Liver (tissue), 9 donors: ENCODE results near the gene DDR2. TPM values are rescaled to one million over a fixed set of nuclear protein-coding genes. Genes with fewer than 3 reads are reported as not detected.
"Not testable (repeated sequence)": the region's sequence is repeated elsewhere in the genome, so short reads cannot be mapped to it uniquely, and the experiment has no call there.

Experiments used
- DNase-seq: peaks from one replicate; pipeline ENCODE4 v3.0.0-alpha.2; 2017; ENCODE audit warnings: low spot score
- H3K27ac ChIP-seq, 2 donors: one replicate each; pipeline ENCODE4 v1.7.0; 2013; ENCODE audit warnings: inconsistent platforms in 2 of 2, low read length in 2 of 2, control low read depth in 1 of 2, low read depth in 1 of 2, mild to moderate bottlenecking in 1 of 2
- H3K27me3 ChIP-seq, 4 donors: one replicate each; pipeline versions ENCODE4 v1.6.1 to v1.7.0; 2013; ENCODE audit warnings: low read length in 3 of 4, inconsistent platforms in 1 of 4, mild to moderate bottlenecking in 1 of 4, moderate library complexity in 1 of 4; ENCODE audit not compliant: control insufficient read depth in 4 of 4, insufficient read depth in 4 of 4
- H3K36me3 ChIP-seq, 4 donors: one replicate each; pipeline versions ENCODE4 v1.6.1 to v1.7.0; 2013; ENCODE audit warnings: low read length in 3 of 4, mild to moderate bottlenecking in 3 of 4, low read depth in 1 of 4, moderate library complexity in 1 of 4; ENCODE audit not compliant: control insufficient read depth in 4 of 4, insufficient read depth in 3 of 4
- H3K4me1 ChIP-seq, 4 donors: one replicate each; pipeline versions ENCODE4 v1.6.1 to v1.7.0; 2013; ENCODE audit warnings: low read length in 3 of 4, mild to moderate bottlenecking in 3 of 4, moderate library complexity in 1 of 4; ENCODE audit not compliant: control insufficient read depth in 4 of 4, insufficient read depth in 4 of 4
- H3K4me3 ChIP-seq, 3 donors: one replicate each; pipeline versions ENCODE4 v1.6.1 to v1.7.0; 2013; ENCODE audit warnings: low read length in 3 of 3, control low read depth in 1 of 3, low read depth in 1 of 3, mild to moderate bottlenecking in 1 of 3
- H3K9ac ChIP-seq, 2 donors: one replicate each; pipeline ENCODE4 v1.7.0; 2013; ENCODE audit warnings: low read length in 2 of 2, mild to moderate bottlenecking in 2 of 2, moderate library complexity in 2 of 2, control low read depth in 1 of 2, low read depth in 1 of 2
- H3K9me3 ChIP-seq, 4 donors: one replicate each; pipeline versions ENCODE4 v1.6.1 to v1.7.0; 2013; ENCODE audit warnings: low read length in 3 of 4; ENCODE audit not compliant: control insufficient read depth in 4 of 4
- EGR1 ChIP-seq, 2 donors: IDR thresholded peaks; 2 replicates each; pipeline ENCODE4 v1.6.1; 2016 to 2018; ENCODE audit warnings: antibody characterized with exemption in 2 of 2, low read depth in 2 of 2
- FOXA2 ChIP-seq: IDR thresholded peaks from 2 replicates; pipeline ENCODE4 v1.6.1; 2016; ENCODE audit warnings: antibody characterized with exemption
- HNF4A ChIP-seq, 2 donors: conservative IDR thresholded peaks; 2 replicates each; pipeline ENCODE4 v1.6.1; 2016; ENCODE audit warnings: antibody characterized with exemption in 2 of 2, mild to moderate bottlenecking in 2 of 2
- HNF4G ChIP-seq: IDR thresholded peaks from 2 replicates; pipeline ENCODE4 v1.6.1; 2016; ENCODE audit warnings: antibody characterized with exemption
- JUND ChIP-seq, 2 donors: IDR thresholded peaks; 2 replicates each; pipeline ENCODE4 v1.6.1; 2016; ENCODE audit warnings: antibody characterized with exemption in 2 of 2
- MAX ChIP-seq: IDR thresholded peaks from 2 replicates; pipeline ENCODE4 v1.6.1; 2016; ENCODE audit warnings: antibody characterized with exemption
- RAD21 ChIP-seq, 2 donors: IDR thresholded peaks; 2 replicates each; pipeline ENCODE4 v1.6.1; 2016; ENCODE audit warnings: antibody characterized with exemption in 2 of 2, mild to moderate bottlenecking in 2 of 2
- RXRA ChIP-seq, 2 donors: IDR thresholded peaks; 2 replicates each; pipeline ENCODE4 v1.6.1; 2017 to 2018; ENCODE audit warnings: antibody characterized with exemption in 2 of 2, mild to moderate bottlenecking in 1 of 2
- SP1 ChIP-seq: IDR thresholded peaks from 2 replicates; pipeline ENCODE4 v1.6.1; 2018; ENCODE audit warnings: antibody characterized with exemption, mild to moderate bottlenecking
- TAF1 ChIP-seq: conservative IDR thresholded peaks from 2 replicates; pipeline ENCODE4 v1.6.1; 2016; ENCODE audit warnings: antibody characterized with exemption, mild to moderate bottlenecking
- YY1 ChIP-seq: IDR thresholded peaks from 2 replicates; pipeline ENCODE4 v1.6.1; 2016; ENCODE audit warnings: antibody characterized with exemption, mild to moderate bottlenecking
- ZBTB33 ChIP-seq: IDR thresholded peaks from 2 replicates; pipeline ENCODE4 v1.6.1; 2016; ENCODE audit warnings: antibody characterized with exemption
- WGBS: extraction: QIAGEN DNeasy Blood & Tissue Kit; methylation state at CpG from one replicate; pipeline ENCODE4 v1.1.7; 2013; 5-methylcytosine and 5-hydroxymethylcytosine counted together
- polyA plus RNA-seq, 2 donors: library from polyadenylated mRNA; stranded (reverse) in 1 of 2; unstranded in 1 of 2; fragments of 200-250 nt in 1 of 2; fragments of >200 nt in 1 of 2; fragmentation: Nextera tagmentation in 1 of 2; extraction: Ambion mirVana in 1 of 2; gene quantifications; one replicate each; pipeline versions ENCODE4 v1.2.1 to v1.2.3, GENCODE V29; 2013 to 2015
- total RNA-seq, 2 donors: library from RNA; depleted of rRNA; stranded (reverse); fragments of >200 nt; gene quantifications; one replicate each; pipeline ENCODE4 v1.2.3, GENCODE V29; 2014
- TF ChIP-seq, protein P1 (sequence below): fragments of 150-350 bp; IDR thresholded peaks from 2 replicates; pipeline ENCODE4 v1.5.1; 2017; ENCODE audit warnings: improper control_type of control experiment, low read depth, low read length; ENCODE audit not compliant: missing input control
- TF ChIP-seq, protein P2 (sequence below): IDR thresholded peaks from 2 replicates; pipeline ENCODE4 v1.6.1; 2016; ENCODE audit warnings: antibody characterized with exemption, mild to moderate bottlenecking
- donor health status: healthy.
- donor health status: healthy.
- donor health status: healthy.
- donor health status: healthy.
- donor health status: healthy.

Gene DDR2
- total and polyA plus RNA-seq, 4 donors = 1.2 to 6.4 (median 2.1) TPM

DNA sequence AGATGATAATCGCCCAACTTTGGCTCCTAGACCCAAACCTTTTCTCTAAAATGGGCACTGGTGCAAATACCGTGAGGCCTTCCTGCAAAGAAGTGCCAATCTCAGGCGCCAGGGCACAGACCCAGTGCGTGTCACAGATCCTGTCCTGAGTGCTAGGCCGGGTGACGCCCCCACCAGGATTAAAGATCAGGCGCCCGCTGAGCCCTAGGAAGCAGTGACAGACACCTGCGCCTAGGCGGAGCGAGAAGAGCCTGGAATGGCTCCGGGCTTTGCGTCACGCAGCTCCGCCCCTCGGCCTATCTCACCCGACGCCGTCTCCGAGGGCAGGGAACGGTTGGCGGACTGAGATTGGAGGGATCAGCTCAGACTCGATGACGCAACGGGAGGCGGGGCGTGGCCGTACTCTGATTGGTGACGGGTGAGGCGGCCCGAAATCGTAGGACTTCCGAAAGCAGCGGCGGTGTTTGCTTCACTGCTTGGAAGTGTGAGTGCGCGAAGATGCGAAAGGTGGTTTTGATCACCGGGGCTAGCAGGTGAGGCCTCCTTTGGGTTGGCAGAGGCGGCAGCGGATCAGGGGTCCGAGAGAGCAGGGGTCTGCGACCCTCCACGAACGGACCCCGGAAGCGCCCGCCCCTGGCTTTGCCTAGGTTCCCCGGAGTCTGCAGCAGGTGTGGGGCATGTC is 158.2 kb downstream of the DDR2 start, which contains the start of gene HSD17B7:
Gene HSD17B7, plus strand, starts transcription at position 400 of the 682 bp plus-strand sequence. Its CDS starts 99 bp downstream, at position 499.
- not testable (repeated sequence) for H3K36me3 ChIP-seq, H3K4me1 ChIP-seq, H3K9me3 ChIP-seq, H3K27me3 ChIP-seq
- peak within 1 kb of the TSS; percentile 54 to 56 (median 54) for H3K4me3 ChIP-seq
- peak; percentile 74 for DNase-seq
- H3K9ac ChIP-seq = peak within 1 kb of the TSS; percentile 60 to 74
- WGBS = under 1% methylated on average over 33 of the region's 49 CpGs
- TF ChIP-seq ZBTB33 = peak; percentile 39
- peak; percentile 29 to 38 for TF ChIP-seq RAD21 (IDR thresholded peaks at IDR 0.05)
- peak; percentile 7 for TF ChIP-seq HNF4G
- TF ChIP-seq, protein P1, sequence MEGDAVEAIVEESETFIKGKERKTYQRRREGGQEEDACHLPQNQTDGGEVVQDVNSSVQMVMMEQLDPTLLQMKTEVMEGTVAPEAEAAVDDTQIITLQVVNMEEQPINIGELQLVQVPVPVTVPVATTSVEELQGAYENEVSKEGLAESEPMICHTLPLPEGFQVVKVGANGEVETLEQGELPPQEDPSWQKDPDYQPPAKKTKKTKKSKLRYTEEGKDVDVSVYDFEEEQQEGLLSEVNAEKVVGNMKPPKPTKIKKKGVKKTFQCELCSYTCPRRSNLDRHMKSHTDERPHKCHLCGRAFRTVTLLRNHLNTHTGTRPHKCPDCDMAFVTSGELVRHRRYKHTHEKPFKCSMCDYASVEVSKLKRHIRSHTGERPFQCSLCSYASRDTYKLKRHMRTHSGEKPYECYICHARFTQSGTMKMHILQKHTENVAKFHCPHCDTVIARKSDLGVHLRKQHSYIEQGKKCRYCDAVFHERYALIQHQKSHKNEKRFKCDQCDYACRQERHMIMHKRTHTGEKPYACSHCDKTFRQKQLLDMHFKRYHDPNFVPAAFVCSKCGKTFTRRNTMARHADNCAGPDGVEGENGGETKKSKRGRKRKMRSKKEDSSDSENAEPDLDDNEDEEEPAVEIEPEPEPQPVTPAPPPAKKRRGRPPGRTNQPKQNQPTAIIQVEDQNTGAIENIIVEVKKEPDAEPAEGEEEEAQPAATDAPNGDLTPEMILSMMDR = peak; percentile 12
- peak; percentile 19 to 56 for TF ChIP-seq JUND (IDR thresholded peaks at IDR 0.05)
- peak; percentile 33 for TF ChIP-seq TAF1
- peak; percentile 71 for TF ChIP-seq SP1
- TF ChIP-seq MAX = peak; percentile 47
- peak; percentile 13 for TF ChIP-seq FOXA2
- TF ChIP-seq HNF4A (conservative IDR thresholded peaks at IDR 0.05) = peak; percentile 48 to 56
- peak in 1 of 2 donors; percentile 68 for TF ChIP-seq EGR1 (IDR thresholded peaks at IDR 0.05; ENCODE audit: low read depth in 2 of 2)
- TF ChIP-seq, protein P2, sequence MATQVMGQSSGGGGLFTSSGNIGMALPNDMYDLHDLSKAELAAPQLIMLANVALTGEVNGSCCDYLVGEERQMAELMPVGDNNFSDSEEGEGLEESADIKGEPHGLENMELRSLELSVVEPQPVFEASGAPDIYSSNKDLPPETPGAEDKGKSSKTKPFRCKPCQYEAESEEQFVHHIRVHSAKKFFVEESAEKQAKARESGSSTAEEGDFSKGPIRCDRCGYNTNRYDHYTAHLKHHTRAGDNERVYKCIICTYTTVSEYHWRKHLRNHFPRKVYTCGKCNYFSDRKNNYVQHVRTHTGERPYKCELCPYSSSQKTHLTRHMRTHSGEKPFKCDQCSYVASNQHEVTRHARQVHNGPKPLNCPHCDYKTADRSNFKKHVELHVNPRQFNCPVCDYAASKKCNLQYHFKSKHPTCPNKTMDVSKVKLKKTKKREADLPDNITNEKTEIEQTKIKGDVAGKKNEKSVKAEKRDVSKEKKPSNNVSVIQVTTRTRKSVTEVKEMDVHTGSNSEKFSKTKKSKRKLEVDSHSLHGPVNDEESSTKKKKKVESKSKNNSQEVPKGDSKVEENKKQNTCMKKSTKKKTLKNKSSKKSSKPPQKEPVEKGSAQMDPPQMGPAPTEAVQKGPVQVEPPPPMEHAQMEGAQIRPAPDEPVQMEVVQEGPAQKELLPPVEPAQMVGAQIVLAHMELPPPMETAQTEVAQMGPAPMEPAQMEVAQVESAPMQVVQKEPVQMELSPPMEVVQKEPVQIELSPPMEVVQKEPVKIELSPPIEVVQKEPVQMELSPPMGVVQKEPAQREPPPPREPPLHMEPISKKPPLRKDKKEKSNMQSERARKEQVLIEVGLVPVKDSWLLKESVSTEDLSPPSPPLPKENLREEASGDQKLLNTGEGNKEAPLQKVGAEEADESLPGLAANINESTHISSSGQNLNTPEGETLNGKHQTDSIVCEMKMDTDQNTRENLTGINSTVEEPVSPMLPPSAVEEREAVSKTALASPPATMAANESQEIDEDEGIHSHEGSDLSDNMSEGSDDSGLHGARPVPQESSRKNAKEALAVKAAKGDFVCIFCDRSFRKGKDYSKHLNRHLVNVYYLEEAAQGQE = peak; percentile 84
- TF ChIP-seq RXRA (IDR thresholded peaks at IDR 0.05) = peak; percentile 56 to 61
- TF ChIP-seq YY1 = peak; percentile 84
- peak within 1 kb of the TSS; percentile 86 to 95 for H3K27ac ChIP-seq

DNA sequence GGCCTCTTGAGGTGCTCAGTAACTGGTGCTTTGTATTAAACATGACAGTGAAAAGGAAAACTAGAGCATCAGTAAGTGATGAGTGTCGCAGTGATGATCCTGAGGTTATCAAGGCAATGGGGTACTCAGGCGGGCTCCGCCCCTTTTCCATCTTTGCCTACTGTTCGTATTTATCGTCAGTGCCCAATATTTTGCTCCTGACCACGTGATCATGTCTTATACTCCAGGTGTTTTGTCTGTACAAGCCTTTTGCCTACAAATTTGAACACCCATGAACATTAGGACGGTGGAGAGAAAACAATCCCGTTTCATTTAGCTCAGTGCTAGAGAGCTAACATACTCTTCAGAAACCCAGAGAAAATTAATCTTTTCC is 158.7 kb downstream of the DDR2 start:
- H3K36me3 ChIP-seq, H3K27me3 ChIP-seq, H3K4me1 ChIP-seq, DNase-seq, H3K9me3 ChIP-seq: not testable (repeated sequence)
- H3K9ac ChIP-seq = peak overlapping the region; percentile 60 to 74
- 1% methylated on average over 7 of the region's 8 CpGs for WGBS
- peak overlapping the region; percentile 65 to 92 for H3K27ac ChIP-seq
- H3K4me3 ChIP-seq = peak overlapping the region in 2 of 3 donors; percentile 54 to 56

DNA sequence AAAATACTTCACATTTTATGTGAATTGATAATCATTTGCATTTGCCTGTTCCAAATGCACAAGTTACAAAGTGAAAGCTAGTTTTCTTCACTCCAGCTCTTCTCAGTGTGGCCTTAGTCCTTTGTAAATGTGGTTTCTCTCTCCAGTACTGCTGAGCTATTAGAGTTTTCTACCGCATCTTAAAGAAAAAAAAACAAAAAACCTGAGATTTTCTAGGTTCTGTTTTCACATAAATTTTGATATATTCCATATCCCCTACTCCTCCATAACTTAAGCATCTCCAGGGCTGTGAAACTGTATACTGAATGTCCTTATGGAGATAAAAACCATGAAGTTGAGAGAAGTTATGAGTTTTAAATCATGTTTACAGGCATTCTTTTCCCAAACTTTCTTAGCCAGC is 162.0 kb downstream of the DDR2 start:
- 70% methylated on average over 1 of the region's 1 CpG for WGBS
- DNase-seq, H3K9me3 ChIP-seq, H3K27me3 ChIP-seq, H3K9ac ChIP-seq, H3K4me3 ChIP-seq, H3K36me3 ChIP-seq: not testable (repeated sequence)
- Histone ChIP-seq H3K27ac (peak overlapping the region in 1 of 2 donors; percentile 18), H3K4me1 (peaks cover 2 to 12% (median 7%) of the 10 kb centered on the region in 4 donors)

- H3K9ac ChIP-seq, H3K4me3 ChIP-seq, H3K9me3 ChIP-seq, H3K27me3 ChIP-seq, DNase-seq: not testable (repeated sequence)
- 55% methylated on average over 4 of the region's 4 CpGs for WGBS
- Histone ChIP-seq H3K36me3 (peaks cover 2 to 16% (median 7%) of the 10 kb centered on the region in 4 donors), H3K4me1 (peaks cover 1 to 13% (median 7%) of the 10 kb centered on the region in 4 donors), H3K27ac (peak overlapping the region in 1 of 2 donors; percentile 2)
These were observed 164.5 kb downstream of the DDR2 start for GRCh38 chr1:162796617-162797279.
